ENCODE data around the gene NCKAP5. TPM values are rescaled to one million over a fixed set of nuclear protein-coding genes. Genes with fewer than 3 reads are reported as not detected.

NCKAP5 gene
- total RNA-seq, 2 donors from 2014 or later = not detected

- Mint-ChIP-seq H3K4me3 (no peak overlapping the region), H3K27ac (no peak overlapping the region), H3K27me3 (no peaks in the 10 kb centered on the region), H3K36me3 (peaks cover 4% of the 10 kb centered on the region), H3K9me3 (peaks cover 6% of the 10 kb centered on the region), H3K4me1 (ENCODE audit: low read depth in 2 of 2) (no peaks in the 10 kb centered on the region)
- no peak for ATAC-seq
- DNase-seq (ENCODE audit: low spot score) = no peak
Measured at GRCh38 chr2:132910432-132910831, 657.8 kb downstream of the NCKAP5 start.

- Mint-ChIP-seq H3K36me3 (peaks cover 4% of the 10 kb centered on the region), H3K9me3 (peaks cover 5% of the 10 kb centered on the region), H3K4me1 (ENCODE audit: low read depth in 2 of 2) (no peaks in the 10 kb centered on the region), H3K4me3 (no peak overlapping the region), H3K27ac (no peak overlapping the region), H3K27me3 (no peaks in the 10 kb centered on the region)
- ATAC-seq (no peak), DNase-seq (ENCODE audit: low spot score) (no peak)
Measured at GRCh38 chr2:132909427-132909826, 658.8 kb downstream of the NCKAP5 start.

GRCh38 chr2:132904142-132904842 lies 664.0 kb downstream of the NCKAP5 start:
- H3K27me3 Mint-ChIP-seq = no peaks in the 10 kb centered on the region
- H3K4me1 Mint-ChIP-seq (ENCODE audit: low read depth in 2 of 2) = no peaks in the 10 kb centered on the region
- no peak for ATAC-seq
- no peak overlapping the region for H3K4me3 Mint-ChIP-seq
- no peak overlapping the region for H3K27ac Mint-ChIP-seq
- no peak for DNase-seq (ENCODE audit: low spot score)
- peaks cover 6% of the 10 kb centered on the region for H3K9me3 Mint-ChIP-seq
- peaks cover 1% of the 10 kb centered on the region for H3K36me3 Mint-ChIP-seq

- no peak overlapping the region for H3K4me3 Mint-ChIP-seq
- no peaks in the 10 kb centered on the region for H3K27me3 Mint-ChIP-seq
- no peaks in the 10 kb centered on the region for H3K4me1 Mint-ChIP-seq (ENCODE audit: low read depth in 2 of 2)
- no peak overlapping the region for H3K27ac Mint-ChIP-seq
- H3K9me3 Mint-ChIP-seq = peaks cover 10% of the 10 kb centered on the region
- ATAC-seq (no peak), DNase-seq (ENCODE audit: low spot score) (no peak)
- H3K36me3 Mint-ChIP-seq = no peaks in the 10 kb centered on the region
Measured at GRCh38 chr2:132902626-132903025, 665.6 kb downstream of the NCKAP5 start.

GRCh38 chr2:132901661-132902060 lies 666.6 kb downstream of the NCKAP5 start:
- Mint-ChIP-seq H3K27me3 (no peaks in the 10 kb centered on the region), H3K36me3 (no peaks in the 10 kb centered on the region), H3K9me3 (peaks cover 10% of the 10 kb centered on the region), H3K4me3 (no peak overlapping the region), H3K27ac (no peak overlapping the region), H3K4me1 (ENCODE audit: low read depth in 2 of 2) (no peaks in the 10 kb centered on the region)
- ATAC-seq = no peak
- DNase-seq (ENCODE audit: low spot score) = no peak

- ATAC-seq = no peak
- Mint-ChIP-seq H3K27me3 (no peaks in the 10 kb centered on the region), H3K27ac (no peak overlapping the region), H3K9me3 (peaks cover 16% of the 10 kb centered on the region), H3K4me1 (ENCODE audit: low read depth in 2 of 2) (no peaks in the 10 kb centered on the region), H3K4me3 (no peak overlapping the region), H3K36me3 (no peaks in the 10 kb centered on the region)
- no peak for DNase-seq (ENCODE audit: low spot score)
Measured at GRCh38 chr2:132897111-132897510, 671.2 kb downstream of the NCKAP5 start.

DNA sequence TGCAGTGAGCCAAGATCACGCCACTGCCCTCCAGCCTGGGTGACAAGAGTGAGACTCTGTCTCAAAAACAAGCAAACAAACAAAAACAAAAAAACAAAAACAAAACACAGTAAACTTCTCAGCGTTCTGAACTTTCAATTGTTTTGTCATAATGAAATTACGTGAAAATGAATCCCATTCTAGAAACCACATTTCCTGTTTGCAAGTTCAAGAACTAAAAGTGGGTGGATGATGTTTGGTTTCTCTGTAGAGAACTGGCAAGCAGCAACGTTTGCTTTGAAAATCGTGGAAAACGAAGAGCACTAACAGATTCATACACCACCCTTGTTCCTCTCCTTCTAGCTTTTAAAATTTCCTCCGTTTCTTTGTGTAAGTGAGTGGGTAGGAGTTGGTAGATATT lies 672.2 kb downstream of the NCKAP5 start:
- ATAC-seq (no peak), DNase-seq (ENCODE audit: low spot score) (no peak)
- Mint-ChIP-seq H3K36me3 (no peaks in the 10 kb centered on the region), H3K9me3 (peaks cover 18% of the 10 kb centered on the region), H3K27ac (no peak overlapping the region), H3K4me1 (ENCODE audit: low read depth in 2 of 2) (no peaks in the 10 kb centered on the region), H3K27me3 (no peaks in the 10 kb centered on the region), H3K4me3 (no peak overlapping the region)

- Mint-ChIP-seq H3K9me3 (peaks cover 13% of the 10 kb centered on the region), H3K36me3 (no peaks in the 10 kb centered on the region), H3K4me3 (no peak overlapping the region), H3K27ac (no peak overlapping the region), H3K4me1 (ENCODE audit: low read depth in 2 of 2) (no peaks in the 10 kb centered on the region), H3K27me3 (no peaks in the 10 kb centered on the region)
- DNase-seq (ENCODE audit: low spot score) (no peak), ATAC-seq (no peak)
Measured at GRCh38 chr2:132891498-132891897, 676.8 kb downstream of the NCKAP5 start.

DNA sequence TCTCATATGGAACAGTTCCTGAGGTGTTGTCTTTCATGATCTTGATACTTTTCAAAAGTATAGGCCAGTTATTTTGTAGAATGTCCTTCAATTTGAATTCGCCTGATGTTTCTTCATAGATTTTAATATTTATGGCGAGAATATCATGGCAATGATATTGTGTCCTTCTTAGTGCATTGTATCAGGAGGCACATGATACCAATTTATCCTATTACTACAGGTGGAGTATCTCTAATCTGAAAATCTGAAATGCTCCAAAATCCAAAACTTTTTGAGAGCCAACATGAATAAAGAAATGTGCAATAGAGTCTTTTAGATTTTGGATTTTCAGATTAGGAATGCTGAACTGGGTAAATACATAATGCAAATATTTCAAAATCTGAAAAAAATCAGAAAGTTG lies 681.7 kb downstream of the NCKAP5 start:
- Mint-ChIP-seq H3K4me3 (no peak overlapping the region), H3K4me1 (ENCODE audit: low read depth in 2 of 2) (no peaks in the 10 kb centered on the region), H3K9me3 (peaks cover 23% of the 10 kb centered on the region), H3K27me3 (no peaks in the 10 kb centered on the region), H3K27ac (no peak overlapping the region), H3K36me3 (no peaks in the 10 kb centered on the region)
- no peak for DNase-seq (ENCODE audit: low spot score)
- no peak for ATAC-seq

- H3K4me3 Mint-ChIP-seq = no peak overlapping the region
- H3K4me1 Mint-ChIP-seq (ENCODE audit: low read depth in 2 of 2) = no peaks in the 10 kb centered on the region
- no peak overlapping the region for H3K27ac Mint-ChIP-seq
- no peak for ATAC-seq
- no peaks in the 10 kb centered on the region for H3K36me3 Mint-ChIP-seq
- no peak for DNase-seq (ENCODE audit: low spot score)
- H3K27me3 Mint-ChIP-seq = no peaks in the 10 kb centered on the region
- peaks cover 21% of the 10 kb centered on the region for H3K9me3 Mint-ChIP-seq
Measured at GRCh38 chr2:132884705-132885104, 683.6 kb downstream of the NCKAP5 start.

DNA sequence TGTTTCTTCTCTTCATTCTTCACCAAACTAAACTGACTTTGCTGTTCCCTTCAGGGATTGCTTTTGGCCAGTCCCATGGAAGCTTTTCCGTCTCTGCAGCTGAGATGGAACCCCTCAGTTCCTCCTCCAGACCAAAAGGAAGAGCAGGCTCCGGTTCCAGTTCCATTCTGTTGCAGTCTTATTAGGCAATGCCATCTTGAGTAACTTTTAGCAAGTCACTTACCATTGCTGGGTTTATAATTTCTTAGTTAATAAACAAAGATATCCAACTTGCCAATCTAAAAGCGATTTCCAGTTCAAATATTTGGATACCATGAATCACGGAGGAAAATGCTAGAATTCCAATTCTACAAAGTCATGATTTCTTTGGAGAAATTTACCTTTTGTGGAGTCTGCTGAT lies 684.0 kb downstream of the NCKAP5 start:
- Mint-ChIP-seq H3K9me3 (peaks cover 21% of the 10 kb centered on the region), H3K4me1 (ENCODE audit: low read depth in 2 of 2) (no peaks in the 10 kb centered on the region), H3K36me3 (no peaks in the 10 kb centered on the region), H3K27me3 (no peaks in the 10 kb centered on the region), H3K4me3 (no peak overlapping the region), H3K27ac (no peak overlapping the region)
- no peak for DNase-seq (ENCODE audit: low spot score)
- ATAC-seq = no peak

GRCh38 chr2:132883430-132883829 lies 684.8 kb downstream of the NCKAP5 start:
- ATAC-seq (no peak), DNase-seq (ENCODE audit: low spot score) (no peak)
- no peaks in the 10 kb centered on the region for H3K4me1 Mint-ChIP-seq (ENCODE audit: low read depth in 2 of 2)
- no peaks in the 10 kb centered on the region for H3K27me3 Mint-ChIP-seq
- H3K36me3 Mint-ChIP-seq = no peaks in the 10 kb centered on the region
- H3K27ac Mint-ChIP-seq = no peak overlapping the region
- H3K9me3 Mint-ChIP-seq = peaks cover 21% of the 10 kb centered on the region
- H3K4me3 Mint-ChIP-seq = no peak overlapping the region

- no peak overlapping the region for H3K27ac Mint-ChIP-seq
- ATAC-seq (no peak), DNase-seq (ENCODE audit: low spot score) (no peak)
- no peaks in the 10 kb centered on the region for H3K4me1 Mint-ChIP-seq (ENCODE audit: low read depth in 2 of 2)
- H3K4me3 Mint-ChIP-seq = no peak overlapping the region
- H3K27me3 Mint-ChIP-seq = no peaks in the 10 kb centered on the region
- H3K9me3 Mint-ChIP-seq = peaks cover 16% of the 10 kb centered on the region
- H3K36me3 Mint-ChIP-seq = no peaks in the 10 kb centered on the region
Measured at GRCh38 chr2:132881546-132881945, 686.7 kb downstream of the NCKAP5 start.

DNA sequence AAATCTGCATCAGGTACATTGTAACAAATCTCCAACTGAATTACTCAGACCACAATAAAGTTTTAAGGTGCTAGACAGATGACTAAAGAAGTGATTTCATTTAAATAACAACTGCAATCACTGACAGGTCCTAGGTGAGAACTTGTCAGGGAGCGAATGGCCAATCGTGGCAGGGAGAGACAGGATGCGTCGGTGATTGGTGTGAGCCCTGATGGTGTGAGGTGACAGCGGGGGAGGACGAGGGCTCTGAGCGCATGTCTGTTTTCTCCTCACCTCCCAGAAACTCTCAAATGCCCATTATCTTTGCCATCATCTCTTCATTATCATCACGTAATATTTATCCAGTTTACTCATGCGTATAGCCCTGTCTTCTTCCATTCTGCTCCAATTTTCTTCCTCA lies 690.3 kb downstream of the NCKAP5 start:
- Mint-ChIP-seq H3K27me3 (no peaks in the 10 kb centered on the region), H3K36me3 (no peaks in the 10 kb centered on the region), H3K27ac (no peak overlapping the region), H3K9me3 (no peaks in the 10 kb centered on the region), H3K4me1 (ENCODE audit: low read depth in 2 of 2) (no peaks in the 10 kb centered on the region), H3K4me3 (no peak overlapping the region)
- DNase-seq (ENCODE audit: low spot score) = no peak
- ATAC-seq = no peak

DNA sequence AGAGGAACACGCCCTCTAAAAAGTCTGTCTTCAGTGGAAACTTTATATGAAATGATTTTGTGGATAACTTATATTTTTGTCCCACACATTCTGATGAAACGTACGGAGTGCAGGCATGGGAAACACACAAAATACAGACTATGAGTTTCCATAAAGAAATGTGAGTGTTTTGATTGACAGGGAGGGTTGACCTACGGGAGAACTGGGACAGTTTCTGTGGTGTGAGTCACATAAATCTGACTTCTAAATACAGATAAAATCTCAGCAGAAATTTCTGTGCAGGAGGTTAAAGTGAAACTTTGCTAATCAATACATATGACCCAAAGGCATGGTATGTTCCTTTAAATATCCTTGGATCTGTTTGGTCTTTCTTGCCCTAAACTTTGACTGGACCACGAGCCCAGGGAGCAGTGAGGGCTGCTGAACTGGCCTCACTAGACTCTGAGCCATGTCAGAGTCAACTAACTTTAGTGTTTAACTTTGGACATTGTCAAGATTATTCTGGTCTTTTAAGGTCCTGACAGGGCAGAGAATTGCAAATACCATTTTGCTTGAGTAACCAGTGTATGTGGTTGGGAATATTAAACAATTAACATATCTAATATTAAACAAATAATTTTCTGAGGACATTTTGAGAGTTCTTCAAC lies 691.4 kb downstream of the NCKAP5 start:
- Mint-ChIP-seq H3K4me1 (ENCODE audit: low read depth in 2 of 2) (no peaks in the 10 kb centered on the region), H3K27ac (no peak overlapping the region), H3K27me3 (no peaks in the 10 kb centered on the region), H3K36me3 (no peaks in the 10 kb centered on the region), H3K4me3 (no peak overlapping the region), H3K9me3 (no peaks in the 10 kb centered on the region)
- ATAC-seq = no peak
- no peak for DNase-seq (ENCODE audit: low spot score)

All from natural killer cell treated with Interleukin-12 subunit alpha and Interleukin-12 subunit beta and Interleukin-15 and Interleukin-18, amount 100 ng/mL, for 72 hours (primary cell).